PFSK-1 (cell line): ENCODE results near the gene PNRC1.

Experiments used
- FOXP2 ChIP-seq: optimal IDR thresholded peaks from 2 replicates; pipeline ENCODE3; 2011; ENCODE audit warnings: borderline replicate concordance, control low read depth, inconsistent platforms; ENCODE audit not compliant: insufficient read depth; ENCODE audit errors: extremely low read length, extremely low read depth
- POLR2AphosphoS5 ChIP-seq: IDR thresholded peaks from 2 replicates; pipeline ENCODE4 v1.6.1; 2012; ENCODE audit warnings: low read depth, mild to moderate bottlenecking, control low read depth, low read length, moderate library complexity
- REST ChIP-seq, 2 experiments: IDR thresholded peaks; 2 replicates each; pipeline versions ENCODE4 v1.6.1 to v1.8.0; 2011 to 2012; ENCODE audit warnings: low read depth in 2 of 2, low read length in 2 of 2, control low read depth in 1 of 2, inconsistent platforms in 1 of 2, mild to moderate bottlenecking in 1 of 2, moderate library complexity in 1 of 2; ENCODE audit not compliant: insufficient read depth in 1 of 2
- SIN3A ChIP-seq: IDR thresholded peaks from 2 replicates; pipeline ENCODE4 v1.6.1; 2012; ENCODE audit warnings: mild to moderate bottlenecking, low read length, moderate library complexity, borderline replicate concordance; ENCODE audit not compliant: insufficient read depth
- TAF1 ChIP-seq: IDR thresholded peaks from 2 replicates; pipeline ENCODE4 v1.6.1; 2012; ENCODE audit warnings: low read length, control low read depth, borderline replicate concordance; ENCODE audit not compliant: insufficient read depth

Gene PNRC1

GRCh38 chr6:89037141-89037900 lies 43.2 kb upstream of the PNRC1 start:
- TF ChIP-seq REST (IDR thresholded peaks at IDR 0.05; ENCODE audit: insufficient read depth in 1 of 2, low read depth in 2 of 2, low read length in 2 of 2) (no peak), TAF1 (no peak), FOXP2 (no peak), POLR2AphosphoS5 (no peak), SIN3A (no peak)

GRCh38 chr6:89042664-89043063 lies 37.9 kb upstream of the PNRC1 start:
- TF ChIP-seq TAF1: no peak
- TF ChIP-seq SIN3A: no peak
- no peak for TF ChIP-seq POLR2AphosphoS5
- no peak for TF ChIP-seq REST (IDR thresholded peaks at IDR 0.05; ENCODE audit: insufficient read depth in 1 of 2, low read depth in 2 of 2, low read length in 2 of 2)
- no peak for TF ChIP-seq FOXP2

- TF ChIP-seq FOXP2 (no peak), REST (IDR thresholded peaks at IDR 0.05; ENCODE audit: insufficient read depth in 1 of 2, low read depth in 2 of 2, low read length in 2 of 2) (no peak), TAF1 (no peak), SIN3A (no peak), POLR2AphosphoS5 (no peak)
Observed at GRCh38 chr6:89044328-89045010, 36.1 kb upstream of the PNRC1 start.

GRCh38 chr6:89045011-89045387 lies 35.6 kb upstream of the PNRC1 start:
- TF ChIP-seq FOXP2 (no peak), POLR2AphosphoS5 (no peak), SIN3A (no peak), TAF1 (no peak), REST (IDR thresholded peaks at IDR 0.05; ENCODE audit: insufficient read depth in 1 of 2, low read depth in 2 of 2, low read length in 2 of 2) (no peak)
